Osteoblast (primary cell): ENCODE measurements around the gene RXRG. TPM values are rescaled to one million over a fixed set of nuclear protein-coding genes. Genes with fewer than 3 reads are reported as not detected.

Source experiments
- DNase-seq: peaks from one replicate; pipeline ENCODE4 v3.0.0; 2011; ENCODE audit warnings: low spot score, mixed read lengths; ENCODE audit not compliant: insufficient read length; ENCODE audit errors: missing footprints
- H2AFZ ChIP-seq: 2 replicates; pipeline ENCODE4 v1.6.0; 2011; ENCODE audit warnings: mild to moderate bottlenecking, low read length
- H3K27ac ChIP-seq: 2 replicates; pipeline ENCODE4 v1.5.1; 2011; ENCODE audit warnings: mild to moderate bottlenecking, low read depth, low read length, moderate library complexity
- H3K27me3 ChIP-seq: 2 replicates; pipeline ENCODE4 v1.6.0; 2012; ENCODE audit warnings: mild to moderate bottlenecking, control low read depth, inconsistent platforms, low read length, moderate library complexity; ENCODE audit not compliant: insufficient read depth
- H3K36me3 ChIP-seq: 2 replicates; pipeline ENCODE4 v1.5.1; 2011; ENCODE audit warnings: mild to moderate bottlenecking, low read length, control low read depth, moderate library complexity; ENCODE audit not compliant: insufficient read depth
- H3K4me1 ChIP-seq: 2 replicates; pipeline ENCODE4 v1.5.1; 2011; ENCODE audit warnings: mild to moderate bottlenecking, low read length, control low read depth, moderate library complexity; ENCODE audit not compliant: insufficient read depth
- H3K4me2 ChIP-seq: 2 replicates; pipeline ENCODE4 v1.6.0; 2011; ENCODE audit warnings: mild to moderate bottlenecking, low read length; ENCODE audit not compliant: insufficient read depth
- H3K4me3 ChIP-seq: fragments of 200-600 bp; sonication (generic); 3 replicates; pipeline ENCODE4 v1.5.1; 2012; ENCODE audit warnings: mild to moderate bottlenecking, low read length, inconsistent platforms; ENCODE audit not compliant: insufficient read depth
- H3K79me2 ChIP-seq: 2 replicates; pipeline ENCODE4 v1.6.0; 2012; ENCODE audit warnings: mild to moderate bottlenecking, low read length, control low read depth, inconsistent platforms; ENCODE audit not compliant: insufficient read depth
- H3K9me3 ChIP-seq: 2 replicates; pipeline ENCODE4 v1.5.1; 2011; ENCODE audit warnings: low read depth, low read length, control low read depth
- H4K20me1 ChIP-seq: 2 replicates; pipeline ENCODE4 v1.6.0; 2012; ENCODE audit warnings: mild to moderate bottlenecking, low read length, control low read depth; ENCODE audit not compliant: insufficient read depth
- CTCF ChIP-seq: IDR thresholded peaks from 2 replicates; pipeline ENCODE4 v1.5.1; 2011; ENCODE audit warnings: mild to moderate bottlenecking, low read depth, low read length, moderate library complexity; ENCODE audit errors: extremely low read depth
- total RNA-seq: library from RNA; depleted of rRNA; stranded (reverse); fragments of >200 nt; gene quantifications from 2 replicates; pipeline ENCODE4 v1.2.3, GENCODE V29; 2012

Gene RXRG
- total RNA-seq, 1 donor = not detected

GRCh38 chr1:165486663-165487062, 41.7 kb upstream of the RXRG start:
- no peaks in the 10 kb centered on the region for H3K36me3 ChIP-seq
- no peaks in the 10 kb centered on the region for H3K79me2 ChIP-seq
- no peak overlapping the region for H2AFZ ChIP-seq
- H4K20me1 ChIP-seq = no peaks in the 10 kb centered on the region
- no peak overlapping the region for H3K27ac ChIP-seq
- H3K27me3 ChIP-seq = no peaks in the 10 kb centered on the region
- no peaks in the 10 kb centered on the region for H3K9me3 ChIP-seq
- no peak for TF ChIP-seq CTCF
- H3K4me2 ChIP-seq = no peak overlapping the region
- H3K4me1 ChIP-seq = no peaks in the 10 kb centered on the region
- DNase-seq = no peak
- no peak overlapping the region for H3K4me3 ChIP-seq

- no peak for DNase-seq
- no peaks in the 10 kb centered on the region for H3K4me1 ChIP-seq
- H3K36me3 ChIP-seq = no peaks in the 10 kb centered on the region
- TF ChIP-seq CTCF = no peak
- H3K27me3 ChIP-seq = no peaks in the 10 kb centered on the region
- no peaks in the 10 kb centered on the region for H3K79me2 ChIP-seq
- H3K4me2 ChIP-seq = no peak overlapping the region
- H4K20me1 ChIP-seq = no peaks in the 10 kb centered on the region
- no peak overlapping the region for H3K27ac ChIP-seq
- no peaks in the 10 kb centered on the region for H3K9me3 ChIP-seq
- no peak overlapping the region for H3K4me3 ChIP-seq
- H2AFZ ChIP-seq = no peak overlapping the region
Measured at GRCh38 chr1:165485716-165486115, 40.8 kb upstream of the RXRG start.

- Histone ChIP-seq H2AFZ (no peak overlapping the region), H3K27me3 (no peaks in the 10 kb centered on the region), H3K9me3 (no peaks in the 10 kb centered on the region), H3K27ac (no peak overlapping the region), H3K36me3 (no peaks in the 10 kb centered on the region), H3K4me3 (no peak overlapping the region), H3K4me2 (no peak overlapping the region), H3K79me2 (no peaks in the 10 kb centered on the region), H4K20me1 (no peaks in the 10 kb centered on the region), H3K4me1 (no peaks in the 10 kb centered on the region)
- DNase-seq = no peak
- TF ChIP-seq CTCF = no peak
Measured at GRCh38 chr1:165484532-165484931, 39.6 kb upstream of the RXRG start.

- Histone ChIP-seq H3K4me2 (no peak overlapping the region), H3K4me3 (no peak overlapping the region), H3K27me3 (no peaks in the 10 kb centered on the region), H4K20me1 (no peaks in the 10 kb centered on the region), H3K36me3 (no peaks in the 10 kb centered on the region), H3K4me1 (no peaks in the 10 kb centered on the region), H3K79me2 (no peaks in the 10 kb centered on the region), H2AFZ (no peak overlapping the region), H3K9me3 (no peaks in the 10 kb centered on the region), H3K27ac (no peak overlapping the region)
- DNase-seq = no peak
- TF ChIP-seq CTCF = no peak
Measured at GRCh38 chr1:165483412-165483811, 38.5 kb upstream of the RXRG start.
